Raji (cell line): ENCODE measurements around the gene FADS1.

Experiments used
- POLR2A ChIP-seq: IDR thresholded peaks from 2 replicates; pipeline ENCODE4 v1.6.1; 2011; ENCODE audit warnings: low read depth, low read length, control low read depth; ENCODE audit not compliant: insufficient read depth

The FADS1 gene

DNA sequence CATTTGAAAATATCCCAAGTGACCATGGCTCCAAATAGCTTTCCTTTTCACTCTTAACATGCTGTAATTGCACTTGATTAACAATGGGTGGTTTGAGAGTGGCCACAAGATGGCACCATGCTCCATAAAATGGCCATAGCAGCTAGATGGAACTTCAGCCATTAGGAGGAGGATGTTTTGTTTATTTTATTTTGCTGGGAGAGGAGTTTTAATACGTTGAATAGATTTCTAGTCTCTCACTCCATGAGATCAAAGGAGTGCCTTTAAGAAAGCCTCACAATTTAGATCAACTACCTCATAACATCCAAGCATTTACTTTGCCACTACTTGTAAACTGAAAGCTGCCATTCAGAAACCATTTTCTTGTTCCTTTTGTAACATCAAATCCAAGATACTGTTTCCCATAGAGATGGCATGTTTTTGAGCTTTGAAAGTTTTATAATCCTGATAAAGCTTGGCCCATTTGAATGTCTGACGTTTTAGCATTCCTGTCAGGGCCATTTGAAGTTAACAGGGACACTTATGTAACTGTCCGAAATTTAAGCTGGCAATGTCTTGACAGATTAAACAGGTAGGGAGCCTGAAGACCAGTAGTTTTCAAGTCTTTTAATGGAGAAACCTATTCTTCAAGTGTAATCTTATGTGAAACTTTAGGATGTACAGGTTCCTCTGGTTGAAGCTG is 19.4 kb downstream of the FADS1 start:
- TF ChIP-seq POLR2A = no peak

GRCh38 chr11:61795876-61796526 is 20.8 kb downstream of the FADS1 start:
- no peak for TF ChIP-seq POLR2A

DNA sequence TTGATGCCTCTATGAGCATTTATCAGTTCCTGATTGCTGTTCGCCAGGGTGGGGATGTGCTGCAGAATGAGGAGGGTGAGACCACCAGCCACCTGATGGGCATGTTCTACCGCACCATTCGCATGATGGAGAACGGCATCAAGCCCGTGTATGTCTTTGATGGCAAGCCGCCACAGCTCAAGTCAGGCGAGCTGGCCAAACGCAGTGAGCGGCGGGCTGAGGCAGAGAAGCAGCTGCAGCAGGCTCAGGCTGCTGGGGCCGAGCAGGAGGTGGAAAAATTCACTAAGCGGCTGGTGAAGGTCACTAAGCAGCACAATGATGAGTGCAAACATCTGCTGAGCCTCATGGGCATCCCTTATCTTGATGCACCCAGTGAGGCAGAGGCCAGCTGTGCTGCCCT is 21.3 kb downstream of the FADS1 start:
- no peak for TF ChIP-seq POLR2A

DNA sequence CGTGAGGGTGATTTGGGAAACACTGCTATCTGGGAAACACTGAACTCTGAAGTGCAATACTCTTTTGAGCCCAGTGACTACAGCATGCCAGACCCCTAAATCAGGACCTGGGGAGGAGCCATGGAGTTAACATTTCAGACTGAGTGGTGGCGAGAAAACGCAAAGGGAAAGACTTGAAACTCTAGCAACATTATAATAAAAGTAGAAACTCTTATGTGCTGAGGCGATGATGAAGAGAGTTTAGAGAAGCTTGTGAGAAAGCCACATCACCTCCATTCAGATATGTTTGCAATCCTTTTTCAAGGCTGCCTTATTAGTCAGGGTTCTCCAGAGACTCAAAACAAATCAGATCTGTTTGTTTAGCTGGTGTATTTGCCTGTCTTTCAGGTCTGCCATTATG is 22.2 kb downstream of the FADS1 start:
- TF ChIP-seq POLR2A = no peak

GRCh38 chr11:61793829-61794204 is 23.0 kb downstream of the FADS1 start:
- TF ChIP-seq POLR2A = no peak

DNA sequence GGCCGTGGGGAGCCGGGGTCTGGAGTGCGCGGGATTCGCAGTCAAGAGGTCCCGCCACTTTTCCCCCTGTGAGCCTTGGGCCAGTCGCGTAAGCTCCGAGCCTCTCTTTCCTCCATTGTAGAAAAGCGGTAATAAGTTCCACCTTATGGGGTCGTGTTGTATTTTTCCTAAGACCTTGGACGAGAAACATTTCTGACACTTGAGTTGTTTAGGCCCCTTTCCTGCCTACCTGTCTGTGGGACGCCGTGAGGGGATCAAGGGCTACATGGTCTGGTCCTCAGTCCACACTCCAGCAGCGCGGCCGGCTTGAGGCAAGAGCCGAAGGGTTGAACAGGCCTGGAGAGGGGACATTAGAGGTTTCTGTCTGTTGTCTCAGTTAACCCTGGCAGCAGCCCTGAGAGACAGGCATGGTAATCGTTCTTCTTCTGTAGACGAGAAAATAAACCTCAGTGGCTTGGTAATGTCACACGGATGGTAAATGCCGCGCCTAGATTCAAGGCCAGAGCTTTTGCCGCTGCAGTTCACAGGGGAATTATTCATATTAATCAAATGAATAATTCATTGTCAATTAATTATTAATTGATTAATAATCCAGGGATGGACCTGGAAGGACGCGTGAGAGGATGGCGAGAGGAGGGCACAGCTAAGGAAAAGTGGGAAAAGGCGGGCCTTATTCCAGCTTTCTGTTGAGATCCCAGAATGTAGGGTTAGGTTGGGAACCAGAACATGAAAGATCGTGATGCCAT is 23.5 kb downstream of the FADS1 start:
- TF ChIP-seq POLR2A = no peak

- peak; percentile 90 for TF ChIP-seq POLR2A
These were observed 24.3 kb downstream of the FADS1 start, which contains the start of the genes FEN1 and TMEM258 for GRCh38 chr11:61792310-61793082. FEN1 (plus strand) TSS chr11:61792911; CDS start chr11:61795362, 2,451 bp downstream. TMEM258 (minus strand) TSS chr11:61792599; CDS start chr11:61792558, 41 bp downstream.

GRCh38 chr11:61791737-61792309 is 25.0 kb downstream of the FADS1 start:
- no peak for TF ChIP-seq POLR2A

DNA sequence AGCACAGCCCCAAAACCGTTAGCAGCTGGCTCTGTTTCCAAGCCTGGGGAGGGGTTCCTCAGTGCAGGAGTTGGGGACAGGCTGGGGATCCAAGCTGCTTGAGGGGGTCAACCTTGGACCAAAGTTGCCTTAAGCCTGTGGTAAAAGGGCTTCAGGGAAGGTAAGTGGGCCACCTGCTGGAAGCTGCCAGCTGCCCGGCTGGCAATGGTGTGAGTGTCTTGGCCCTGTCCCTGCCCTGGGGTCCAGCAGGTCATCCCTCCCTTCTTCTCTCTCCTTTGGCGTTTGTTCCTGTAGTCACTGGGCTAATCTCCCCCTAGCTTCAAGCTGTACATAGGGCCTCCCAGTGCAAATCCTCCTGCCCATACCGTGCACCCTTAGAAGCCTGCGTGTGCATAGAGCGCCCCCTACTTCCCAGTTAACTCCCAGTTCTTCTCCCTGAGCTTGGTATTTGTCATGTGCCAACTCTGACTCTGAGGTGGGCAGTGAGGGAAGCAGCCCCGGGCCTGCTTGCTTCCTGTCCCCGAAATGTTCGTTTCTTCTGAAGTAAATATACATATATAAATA is 28.8 kb downstream of the FADS1 start:
- TF ChIP-seq POLR2A = no peak

DNA sequence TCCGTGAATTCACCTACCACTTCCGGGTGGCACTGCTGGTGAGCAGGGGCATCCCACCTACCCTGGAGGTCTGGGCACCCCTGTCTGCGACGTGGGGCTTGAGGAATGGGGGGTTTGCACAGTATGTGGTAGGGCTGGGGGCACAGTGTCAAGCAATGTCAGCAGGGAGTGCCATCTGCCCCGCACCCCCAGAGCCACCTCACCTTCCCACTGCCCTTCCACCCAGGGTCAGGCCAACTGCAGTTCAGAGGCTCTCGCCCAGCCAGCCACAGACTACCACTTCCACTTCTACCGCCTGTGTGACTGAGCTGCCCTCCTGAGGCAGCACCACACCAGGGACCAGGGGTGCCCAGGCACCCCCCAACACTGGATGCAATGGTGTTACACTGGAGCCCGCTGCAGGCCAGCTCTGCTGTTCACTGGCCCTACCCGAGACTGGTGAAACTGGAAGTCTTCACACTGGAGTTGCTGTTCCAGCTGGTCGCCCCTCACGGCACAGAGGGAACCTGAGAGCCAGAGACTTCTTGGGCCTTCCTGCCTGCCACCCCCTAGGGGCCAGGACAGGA is 30.9 kb downstream of the FADS1 start:
- no peak for TF ChIP-seq POLR2A

DNA sequence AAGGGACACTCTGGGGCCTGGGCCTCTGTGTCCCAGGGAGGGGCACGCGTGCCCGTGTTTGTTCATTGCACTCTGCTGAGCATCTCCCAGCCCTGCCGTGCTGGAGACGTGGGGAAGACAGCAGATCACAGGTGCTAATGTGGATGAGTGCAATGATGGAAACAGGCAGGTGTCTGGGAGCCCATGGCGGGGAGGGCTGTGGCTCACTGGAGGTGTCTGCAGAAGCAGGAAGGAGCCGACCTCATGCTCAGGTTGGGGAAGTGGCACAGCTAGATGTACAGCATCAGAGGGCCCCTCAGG is 32.3 kb downstream of the FADS1 start:
- TF ChIP-seq POLR2A = no peak

GRCh38 chr11:61783717-61784505 is 32.9 kb downstream of the FADS1 start:
- no peak for TF ChIP-seq POLR2A

GRCh38 chr11:61782841-61783240 is 34.0 kb downstream of the FADS1 start:
- TF ChIP-seq POLR2A = no peak

DNA sequence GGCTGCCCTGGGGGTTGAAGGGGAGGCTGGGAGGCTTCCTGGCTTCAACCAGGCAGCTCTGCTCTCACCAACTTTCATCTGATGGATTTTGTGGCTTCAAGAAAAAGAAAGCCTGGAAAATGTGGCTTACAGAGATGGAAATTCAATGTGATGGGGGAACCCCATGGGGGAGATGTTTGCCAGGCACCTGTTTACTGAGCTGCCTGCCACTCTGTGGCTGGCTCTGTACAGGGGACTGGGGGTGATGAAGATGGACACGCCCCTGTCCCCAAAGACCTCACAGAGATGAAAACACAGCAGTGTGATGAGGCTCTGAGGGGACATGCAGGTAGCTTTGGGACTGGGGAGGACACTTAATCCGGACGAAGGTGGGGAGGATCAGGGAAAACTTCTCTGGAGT is 34.5 kb downstream of the FADS1 start:
- no peak for TF ChIP-seq POLR2A
